OCI-LY1 (cell line): ENCODE measurements around the gene TAS2R19.

Source experiments
- H2AFZ ChIP-seq: fragments of 200-600 bp; sonication (generic), shearing (Covaris generic); 2 replicates; pipeline ENCODE4 v1.6.0; 2014; ENCODE audit warnings: antibody characterized with exemption, mild to moderate bottlenecking, low read length
- H3F3A ChIP-seq: fragments of 200-600 bp; sonication (generic), shearing (Covaris generic); 2 replicates; pipeline ENCODE4 v1.6.0; 2014; ENCODE audit warnings: mild to moderate bottlenecking, antibody characterized with exemption, low read length, moderate library complexity; ENCODE audit not compliant: insufficient read depth
- H3K27ac ChIP-seq: fragments of 200-600 bp; sonication (generic); 2 replicates; pipeline ENCODE4 v1.5.1; 2014; ENCODE audit warnings: low read length, mixed run types, mild to moderate bottlenecking, low read depth; ENCODE audit not compliant: poor library complexity, severe bottlenecking
- H3K27me3 ChIP-seq: fragments of 200-600 bp; sonication (generic); 2 replicates; pipeline ENCODE4 v1.6.0; 2014; ENCODE audit warnings: antibody characterized with exemption, mild to moderate bottlenecking, low read length, moderate library complexity; ENCODE audit not compliant: insufficient read depth
- H3K36me3 ChIP-seq: fragments of 200-600 bp; sonication (generic); 2 replicates; pipeline ENCODE4 v1.6.1; 2014; ENCODE audit warnings: mild to moderate bottlenecking, antibody characterized with exemption, low read length, moderate library complexity, mixed read lengths; ENCODE audit not compliant: insufficient read depth
- H3K4me1 ChIP-seq: fragments of 200-600 bp; sonication (generic); 2 replicates; pipeline ENCODE4 v1.5.1; 2014; ENCODE audit warnings: mild to moderate bottlenecking, low read length, moderate library complexity; ENCODE audit not compliant: insufficient read depth, severe bottlenecking
- H3K4me2 ChIP-seq: fragments of 200-600 bp; sonication (generic), shearing (Covaris generic); 2 replicates; pipeline ENCODE4 v1.6.1; 2014; ENCODE audit warnings: low read length
- H3K4me3 ChIP-seq: fragments of 200-600 bp; sonication (generic); 2 replicates; pipeline ENCODE4 v1.5.1; 2014; ENCODE audit warnings: low read length, low read depth, mild to moderate bottlenecking, mixed read lengths; ENCODE audit not compliant: poor library complexity, severe bottlenecking
- H3K79me2 ChIP-seq: fragments of 200-600 bp; shearing (Covaris generic); 2 replicates; pipeline ENCODE4 v1.6.1; 2016; ENCODE audit warnings: mixed run types, low read length, mixed read lengths; ENCODE audit not compliant: insufficient read depth
- H3K9ac ChIP-seq: fragments of 200-600 bp; sonication (generic), shearing (Covaris generic); 2 replicates; pipeline ENCODE4 v1.6.1; 2014; ENCODE audit warnings: mild to moderate bottlenecking, low read length, mixed read lengths
- H3K9me2 ChIP-seq: fragments of 200-600 bp; sonication (generic), shearing (Covaris generic); 2 replicates; pipeline ENCODE4 v1.6.1; 2014; ENCODE audit warnings: low read depth, mild to moderate bottlenecking, low read length, mixed read lengths
- H3K9me3 ChIP-seq: fragments of 200-600 bp; shearing (Covaris generic); 2 replicates; pipeline ENCODE4 v1.6.1; 2014; ENCODE audit warnings: low read length, mixed read lengths
- H4K20me1 ChIP-seq: fragments of 200-600 bp; sonication (generic), shearing (Covaris generic); 2 replicates; pipeline ENCODE4 v1.6.0; 2016; ENCODE audit warnings: mild to moderate bottlenecking, low read length; ENCODE audit not compliant: insufficient read depth
- CTCF ChIP-seq: fragments of 200-600 bp; sonication (generic), shearing (Covaris generic); IDR thresholded peaks from 2 replicates; pipeline ENCODE4 v1.5.1; 2017; ENCODE audit warnings: mild to moderate bottlenecking, antibody characterized with exemption, low read length, moderate library complexity, mixed read lengths
- EZH2 ChIP-seq: fragments of 200-600 bp; sonication (generic), shearing (Covaris generic); IDR thresholded peaks from 2 replicates; pipeline ENCODE4 v1.8.0; 2017; ENCODE audit warnings: borderline replicate concordance, mixed run types, mild to moderate bottlenecking, antibody characterized with exemption, low read length, moderate library complexity, mixed read lengths

The TAS2R19 gene

GRCh38 chr12:11026118-11026517, 3.7 kb upstream of the TAS2R19 start:
- TF ChIP-seq CTCF (no peak), EZH2 (no peak)

GRCh38 chr12:11023387-11023786, 967 bp upstream of the TAS2R19 start:
- Histone ChIP-seq H3K9ac (no peak overlapping the region), H3K4me1 (no peaks in the 10 kb centered on the region), H3K4me3 (no peak overlapping the region), H3K27ac (no peak overlapping the region), H3K27me3 (no peaks in the 10 kb centered on the region), H3F3A (no peaks in the 10 kb centered on the region), H3K4me2 (no peak overlapping the region), H2AFZ (no peak overlapping the region), H3K79me2 (no peaks in the 10 kb centered on the region), H3K9me3 (no peaks in the 10 kb centered on the region), H3K36me3 (peaks cover 16% of the 10 kb centered on the region), H4K20me1 (no peaks in the 10 kb centered on the region), H3K9me2 (no peaks in the 10 kb centered on the region)
- no peak for TF ChIP-seq CTCF
- TF ChIP-seq EZH2: no peak

More at GRCh38 chr12:11026118-11026517, 3.7 kb upstream of the TAS2R19 start:
- H3K9ac ChIP-seq: no peak overlapping the region
- H3K27me3 ChIP-seq: no peaks in the 10 kb centered on the region
- no peaks in the 10 kb centered on the region for H4K20me1 ChIP-seq
- no peak overlapping the region for H3K4me2 ChIP-seq
- no peaks in the 10 kb centered on the region for H3K4me1 ChIP-seq
- H3K9me2 ChIP-seq: no peaks in the 10 kb centered on the region
- no peak overlapping the region for H2AFZ ChIP-seq
- H3F3A ChIP-seq: no peaks in the 10 kb centered on the region
- no peak overlapping the region for H3K4me3 ChIP-seq
- H3K9me3 ChIP-seq: no peaks in the 10 kb centered on the region
- H3K79me2 ChIP-seq: no peaks in the 10 kb centered on the region
- H3K27ac ChIP-seq: no peak overlapping the region
- peaks cover 16% of the 10 kb centered on the region for H3K36me3 ChIP-seq

GRCh38 chr12:11016937-11017336, 5.5 kb downstream of the TAS2R19 start:
- Histone ChIP-seq H3F3A (no peaks in the 10 kb centered on the region), H3K4me2 (no peak overlapping the region), H3K36me3 (no peaks in the 10 kb centered on the region), H3K27me3 (no peaks in the 10 kb centered on the region), H2AFZ (no peak overlapping the region), H3K9me3 (no peaks in the 10 kb centered on the region), H3K4me3 (no peak overlapping the region), H3K4me1 (no peaks in the 10 kb centered on the region), H4K20me1 (no peaks in the 10 kb centered on the region), H3K79me2 (no peaks in the 10 kb centered on the region), H3K9me2 (no peaks in the 10 kb centered on the region), H3K9ac (no peak overlapping the region), H3K27ac (no peak overlapping the region)
- TF ChIP-seq EZH2 (no peak), CTCF (no peak)
